Gastrocnemius medialis (tissue), 4 donors: Measurements from ENCODE around the gene GRIN2C.

Experiments
- POLR2A ChIP-seq, 2 donors: fragments of 450-650 bp; IDR thresholded peaks; one replicate each; pipeline ENCODE4 v1.6.1; 2017; ENCODE audit warnings: antibody characterized with exemption in 2 of 2, mild to moderate bottlenecking in 2 of 2, moderate library complexity in 2 of 2
- TF ChIP-seq, protein P1 (sequence below), 5 experiments: fragments of 450-650 bp in 3 of 5; fragments of 200-600 bp in 2 of 5; sonication (generic) in 2 of 5; IDR thresholded peaks in 4 of 5; conservative IDR thresholded peaks in 1 of 5; 1 replicate in 4 of 5; 2 replicates in 1 of 5; pipeline ENCODE4 v1.5.1; 2016 to 2019; ENCODE audit warnings: antibody characterized with exemption in 5 of 5, mild to moderate bottlenecking in 3 of 5, moderate library complexity in 3 of 5

DNA sequence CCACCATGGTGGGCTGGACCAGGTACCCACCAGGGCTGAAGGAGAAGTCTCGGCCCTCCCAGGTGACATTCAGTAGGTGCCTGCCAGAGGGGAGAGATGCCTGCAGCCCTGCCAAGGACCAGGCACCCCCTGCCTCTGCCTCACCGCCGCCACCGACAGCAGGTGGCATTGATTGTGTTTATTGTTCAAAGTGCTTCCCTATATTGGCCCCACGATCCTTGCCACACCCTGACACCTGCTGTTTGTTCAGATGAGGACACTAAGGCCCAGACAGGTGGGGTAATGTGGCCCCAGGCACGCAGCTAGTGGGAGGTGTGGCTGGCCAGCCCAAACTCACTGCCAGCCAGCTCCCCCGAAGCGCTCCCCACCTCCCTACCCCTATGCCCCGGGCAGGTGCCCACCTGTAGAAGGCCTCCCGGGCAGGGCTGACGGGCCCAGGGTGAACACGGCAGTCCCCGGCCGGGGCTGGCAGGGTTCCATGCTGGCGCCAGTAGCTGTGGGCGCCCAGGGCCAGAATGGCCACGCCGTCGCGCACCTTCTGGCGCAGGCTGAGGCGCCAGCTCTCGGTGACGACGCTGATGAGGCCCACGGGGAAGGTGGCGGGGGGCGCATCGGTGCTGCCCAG lies 8.0 kb downstream of the GRIN2C start:
- TF ChIP-seq, protein P1, sequence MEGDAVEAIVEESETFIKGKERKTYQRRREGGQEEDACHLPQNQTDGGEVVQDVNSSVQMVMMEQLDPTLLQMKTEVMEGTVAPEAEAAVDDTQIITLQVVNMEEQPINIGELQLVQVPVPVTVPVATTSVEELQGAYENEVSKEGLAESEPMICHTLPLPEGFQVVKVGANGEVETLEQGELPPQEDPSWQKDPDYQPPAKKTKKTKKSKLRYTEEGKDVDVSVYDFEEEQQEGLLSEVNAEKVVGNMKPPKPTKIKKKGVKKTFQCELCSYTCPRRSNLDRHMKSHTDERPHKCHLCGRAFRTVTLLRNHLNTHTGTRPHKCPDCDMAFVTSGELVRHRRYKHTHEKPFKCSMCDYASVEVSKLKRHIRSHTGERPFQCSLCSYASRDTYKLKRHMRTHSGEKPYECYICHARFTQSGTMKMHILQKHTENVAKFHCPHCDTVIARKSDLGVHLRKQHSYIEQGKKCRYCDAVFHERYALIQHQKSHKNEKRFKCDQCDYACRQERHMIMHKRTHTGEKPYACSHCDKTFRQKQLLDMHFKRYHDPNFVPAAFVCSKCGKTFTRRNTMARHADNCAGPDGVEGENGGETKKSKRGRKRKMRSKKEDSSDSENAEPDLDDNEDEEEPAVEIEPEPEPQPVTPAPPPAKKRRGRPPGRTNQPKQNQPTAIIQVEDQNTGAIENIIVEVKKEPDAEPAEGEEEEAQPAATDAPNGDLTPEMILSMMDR (IDR thresholded peaks at IDR 0.05 in 4 of 5, conservative IDR thresholded peaks at IDR 0.05 in 1 of 5): no peak
- TF ChIP-seq POLR2A (IDR thresholded peaks at IDR 0.05): no peak
